Endothelial cell of umbilical vein (primary cell): ENCODE data around the gene ZNF385D. TPM values are rescaled to one million over a fixed set of nuclear protein-coding genes. Genes with fewer than 3 reads are reported as not detected.

Experiments
- BruUV-seq: library from RNA; stranded (reverse); fragments of 400-500 nt; replicated peaks from 2 replicates; lab custom pipeline; 2021; lab: Mats Ljungman, UMichigan
- CTCF ChIA-PET: fragments of 300-600, 350-600 bp; sonication (Branson Sonifier 250); formaldehyde crosslinking; loops from one replicate; lab custom pipeline; 2021; ENCODE audit warnings: antibody characterized with exemption, inconsistent platforms; lab: Charles Lee
- POLR2A ChIA-PET: fragments of 300-600, 350-600 bp; sonication (Branson Sonifier 250); formaldehyde crosslinking; loops from one replicate; lab custom pipeline; 2021; ENCODE audit warnings: antibody characterized with exemption, inconsistent platforms; lab: Charles Lee
- DNase-seq: peaks from one replicate; pipeline ENCODE4 v3.0.0-alpha.2; 2011; ENCODE audit warnings: low read depth, low spot score
- FAIRE-seq: peaks from 2 replicates; lab custom pipeline; 2011; peaks lifted over from hg19 to GRCh38; lab: Jason Lieb, UNC
- H2AFZ ChIP-seq: 2 replicates; pipeline ENCODE4 v1.6.0; 2012; ENCODE audit warnings: low read depth, low read length, control low read depth, inconsistent platforms
- H3K27ac ChIP-seq: 2 replicates; pipeline ENCODE4 v1.5.1; 2011; ENCODE audit warnings: low read depth, mild to moderate bottlenecking, control low read depth, low read length, moderate library complexity; ENCODE audit not compliant: insufficient read depth
- H3K27me3 ChIP-seq, 2 experiments: 2 replicates each; pipeline versions ENCODE4 v1.6.0 to v1.6.1; 2011; ENCODE audit warnings: low read length in 2 of 2, mixed read lengths in 1 of 2; ENCODE audit not compliant: control insufficient read depth in 2 of 2, insufficient read depth in 2 of 2
- H3K36me3 ChIP-seq, 2 experiments: 2 replicates in 1 of 2; 3 replicates in 1 of 2; pipeline ENCODE4 v1.5.1; 2011; ENCODE audit warnings: low read length in 2 of 2, mild to moderate bottlenecking in 1 of 2, moderate library complexity in 1 of 2; ENCODE audit not compliant: control insufficient read depth in 2 of 2, insufficient read depth in 2 of 2; ENCODE audit errors: extremely low read depth in 1 of 2
- H3K4me1 ChIP-seq: 3 replicates; pipeline ENCODE4 v1.5.1; 2011; ENCODE audit warnings: mild to moderate bottlenecking, low read length; ENCODE audit not compliant: control insufficient read depth, insufficient read depth; ENCODE audit errors: extremely low read depth
- H3K4me2 ChIP-seq: 2 replicates; pipeline ENCODE4 v1.6.1; 2011; ENCODE audit warnings: low read length, control low read depth, mixed read lengths; ENCODE audit not compliant: insufficient read depth
- H3K4me3 ChIP-seq, 3 experiments: fragments of 200-600 bp in 1 of 3; sonication (generic), shearing (Covaris generic) in 1 of 3; replicated peaks in 1 of 3; 2 replicates each; pipeline ENCODE4 v1.5.1; 2011 to 2016; ENCODE audit warnings: control low read depth in 3 of 3, low read length in 3 of 3, mild to moderate bottlenecking in 2 of 3, inconsistent platforms in 1 of 3, low read depth in 1 of 3, moderate library complexity in 1 of 3; ENCODE audit not compliant: insufficient read depth in 1 of 3
- H3K79me2 ChIP-seq: 2 replicates; pipeline ENCODE4 v1.6.0; 2012; ENCODE audit warnings: low read length, inconsistent platforms; ENCODE audit not compliant: control insufficient read depth, insufficient read depth
- H3K9ac ChIP-seq: replicated peaks from 2 replicates; pipeline ENCODE3; 2011; ENCODE audit warnings: low read length, control low read depth; ENCODE audit not compliant: insufficient read depth; ENCODE audit errors: extremely low read depth
- H3K9me1 ChIP-seq: replicated peaks from 3 replicates; pipeline ENCODE4 v1.6.0; 2011; ENCODE audit warnings: mild to moderate bottlenecking, low read length; ENCODE audit not compliant: control insufficient read depth, insufficient read depth; ENCODE audit errors: extremely low read depth
- H3K9me3 ChIP-seq: replicated peaks from 2 replicates; pipeline ENCODE4 v1.5.1; 2012; ENCODE audit warnings: low read length, inconsistent platforms; ENCODE audit not compliant: control insufficient read depth, insufficient read depth
- H4K20me1 ChIP-seq: replicated peaks from 2 replicates; pipeline ENCODE3; 2011; ENCODE audit warnings: mild to moderate bottlenecking, low read length; ENCODE audit not compliant: control insufficient read depth, insufficient read depth; ENCODE audit errors: extremely low read depth
- CTCF ChIP-seq, 2 donors: IDR thresholded peaks; 1 replicate in 1 of 2; 2 replicates in 1 of 2; pipeline ENCODE4 v1.5.1; 2011; ENCODE audit warnings: low read length in 2 of 2, mild to moderate bottlenecking in 2 of 2, moderate library complexity in 2 of 2, control low read depth in 1 of 2, inconsistent platforms in 1 of 2, low read depth in 1 of 2; ENCODE audit not compliant: insufficient read depth in 1 of 2; ENCODE audit errors: extremely low read depth in 1 of 2
- EZH2 ChIP-seq: IDR thresholded peaks from 2 replicates; pipeline ENCODE4 v1.6.1; 2012; ENCODE audit warnings: borderline replicate concordance, low read depth, mild to moderate bottlenecking, moderate library complexity, low read length, inconsistent platforms; ENCODE audit not compliant: severe bottlenecking
- FOS ChIP-seq: IDR thresholded peaks from 2 replicates; pipeline ENCODE4 v1.6.1; 2011; ENCODE audit warnings: mild to moderate bottlenecking, low read length, moderate library complexity, borderline replicate concordance; ENCODE audit not compliant: insufficient read depth
- GATA2 ChIP-seq: IDR thresholded peaks from 2 replicates; pipeline ENCODE4 v1.7.0; 2011; ENCODE audit warnings: low read depth, mild to moderate bottlenecking, moderate library complexity, mixed read lengths, low read length; ENCODE audit not compliant: insufficient read length, insufficient read depth
- JUN ChIP-seq: IDR thresholded peaks from 2 replicates; pipeline ENCODE4 v1.6.1; 2011; ENCODE audit warnings: borderline replicate concordance, low read depth; ENCODE audit not compliant: insufficient read length, insufficient read depth
- MAX ChIP-seq: IDR thresholded peaks from 2 replicates; pipeline ENCODE4 v1.6.1; 2011; ENCODE audit not compliant: insufficient read depth, insufficient read length
- MYC ChIP-seq: IDR thresholded peaks from one replicate; pipeline ENCODE4 v1.6.1; 2011; ENCODE audit warnings: mild to moderate bottlenecking, low read depth, low read length
- POLR2A ChIP-seq: IDR thresholded peaks from 2 replicates; pipeline ENCODE4 v1.6.1; 2012; ENCODE audit warnings: low read depth, mild to moderate bottlenecking, control low read depth, low read length
- POLR2AphosphoS5 ChIP-seq: IDR thresholded peaks from 2 replicates; pipeline ENCODE4 v1.6.1; 2012; ENCODE audit warnings: low read depth, mild to moderate bottlenecking, control low read depth, low read length, moderate library complexity; ENCODE audit not compliant: insufficient read depth
- dilution Hi-C: fragments of 300-500 bp; cut with MboI; formaldehyde crosslinking; loops from one replicate; pipeline ENCODE4 v1.15.0; 2019; ENCODE audit warnings: low sequenced_read_pairs; ENCODE audit not compliant: extremely low pct_ligation_motif_present
- intact Hi-C: fragments of 100-400 bp; cut with micrococcal nuclease; formaldehyde crosslinking; loops from one replicate; pipeline ENCODE4 v1.10.0; 2022
- polyA plus RNA-seq, 4 experiments: library from polyadenylated mRNA; depleted of rRNA in 3 of 4; stranded (reverse) in 3 of 4; unstranded in 1 of 4; fragments of >200 nt; gene quantifications; 2 replicates each; pipeline versions ENCODE4 v1.2.1 to v1.2.3, GENCODE V29; 2011 to 2012; ENCODE audit warnings: missing spikeins in 1 of 4
- total RNA-seq: library from RNA; stranded (reverse); gene quantifications from 2 replicates; pipeline ENCODE4 v1.2.3, GENCODE V29; 2021

The ZNF385D gene
- total and polyA plus RNA-seq, 2 donors (not counting 3 experiments of a cell fraction or from before 2014, with no cell fraction given): not detected

DNA sequence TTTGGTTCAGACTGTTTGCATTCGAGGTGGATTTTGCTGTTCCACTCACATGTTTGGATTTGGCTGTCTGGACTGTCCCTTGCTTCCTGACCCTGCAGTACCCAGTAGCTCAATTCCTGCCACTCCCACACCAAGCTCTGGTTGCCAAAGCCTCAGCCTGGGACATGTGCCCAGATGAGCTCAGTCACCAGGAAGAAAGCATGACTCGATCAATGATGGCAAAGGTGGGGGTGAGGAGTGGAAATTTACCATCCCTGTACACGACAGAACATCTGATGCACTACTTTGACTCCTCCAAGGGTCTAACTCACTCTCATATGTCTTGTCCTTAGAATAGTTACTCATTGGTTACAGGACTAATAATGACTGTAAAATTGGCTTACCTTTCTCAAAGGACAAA is 45.2 kb downstream of the ZNF385D start:
- Histone ChIP-seq H3K79me2 (no peaks in the 10 kb centered on the region), H3K4me3 (no peak overlapping the region), H3K4me1 (no peaks in the 10 kb centered on the region), H3K4me2 (no peak overlapping the region), H3K9me3 (no peaks in the 10 kb centered on the region), H4K20me1 (no peaks in the 10 kb centered on the region), H3K27me3 (no peaks in the 10 kb centered on the region), H3K27ac (no peak overlapping the region), H2AFZ (no peak overlapping the region), H3K9me1 (no peaks in the 10 kb centered on the region), H3K36me3 (no peaks in the 10 kb centered on the region), H3K9ac (no peak overlapping the region)
- intact Hi-C loops (no loop called here), dilution Hi-C loops (no loop called here)
- FAIRE-seq: no peak
- ChIA-PET POLR2A (no interaction called here), CTCF (no interaction called here)
- BruUV-seq: no TSS peak
- no peak for DNase-seq
- TF ChIP-seq JUN (no peak), GATA2 (no peak), POLR2A (no peak), MAX (no peak), CTCF (IDR thresholded peaks at IDR 0.05; ENCODE audit: extremely low read depth in 1 of 2, insufficient read depth in 1 of 2, low read depth in 1 of 2, low read length in 2 of 2) (no peak), EZH2 (no peak), POLR2AphosphoS5 (no peak), FOS (no peak), MYC (no peak)
